BJ (cell line): ENCODE measurements around the gene PSMG3. TPM values are rescaled to one million over a fixed set of nuclear protein-coding genes. Genes with fewer than 3 reads are reported as not detected.

Experiments
- CTCF ChIA-PET: fragments of 350-600 bp; formaldehyde crosslinking; extraction: SDS; loops from one replicate; lab custom pipeline; 2021; ENCODE audit warnings: antibody characterized with exemption, inconsistent platforms; lab: Yijun Ruan, JAX
- POLR2A ChIA-PET: fragments of 300-600 bp; sonication (Branson Sonifier 250); formaldehyde crosslinking; extraction: SDS; loops from one replicate; lab custom pipeline; 2021; ENCODE audit warnings: antibody characterized with exemption; lab: Charles Lee
- DNase-seq: peaks from one replicate; pipeline ENCODE4 v3.0.0-alpha.2; 2011; ENCODE audit warnings: low read depth
- H3K27me3 ChIP-seq: 2 replicates; pipeline ENCODE4 v1.6.0; 2011; ENCODE audit warnings: low read length; ENCODE audit not compliant: control insufficient read depth, insufficient read depth
- H3K36me3 ChIP-seq: 2 replicates; pipeline ENCODE4 v1.5.1; 2011; ENCODE audit warnings: low read length; ENCODE audit not compliant: control insufficient read depth, insufficient read depth
- H3K4me3 ChIP-seq: 2 replicates; pipeline ENCODE4 v1.5.1; 2011; ENCODE audit warnings: low read depth, mild to moderate bottlenecking, control low read depth, low read length
- CTCF ChIP-seq: IDR thresholded peaks from 2 replicates; pipeline ENCODE4 v1.5.1; 2011; ENCODE audit warnings: low read depth, mild to moderate bottlenecking, control low read depth, inconsistent platforms, low read length, moderate library complexity; ENCODE audit not compliant: insufficient read depth
- polyA plus RNA-seq: library from polyadenylated mRNA; depleted of rRNA; stranded (reverse); fragments of >200 nt; gene quantifications from 2 replicates; pipeline ENCODE4 v1.2.3, GENCODE V29; 2011

Gene PSMG3
- polyA plus RNA-seq, 1 experiment = 40.9 TPM

- TF ChIP-seq CTCF = no peak
- H3K27me3 ChIP-seq = no peaks in the 10 kb centered on the region
- no peak for DNase-seq
- CTCF ChIA-PET = no interaction called here
- POLR2A ChIA-PET = no interaction called here
- H3K4me3 ChIP-seq = no peak overlapping the region
- H3K36me3 ChIP-seq = peaks cover 2% of the 10 kb centered on the region; the same call in 1 of the 2 replicates
These were observed 20.9 kb downstream of the PSMG3 start for GRCh38 chr7:1548944-1549343.

- H3K4me3 ChIP-seq = no peak overlapping the region
- POLR2A ChIA-PET = no interaction called here
- TF ChIP-seq CTCF = no peak
- CTCF ChIA-PET = interaction anchor here (0.7 to 0.8 kb wide), 2 partner anchors 341 to 555 kb away, joined by 3 read pairs; no protein-coding TSS in a partner anchor
- peaks cover 2% of the 10 kb centered on the region; the same call in 1 of the 2 replicates for H3K36me3 ChIP-seq
- H3K27me3 ChIP-seq = no peaks in the 10 kb centered on the region
- DNase-seq = no peak
These were observed 21.4 kb downstream of the PSMG3 start for GRCh38 chr7:1548438-1548831.

GRCh38 chr7:1547777-1548437 is 21.9 kb downstream of the PSMG3 start:
- Histone ChIP-seq H3K4me3 (no peak overlapping the region), H3K36me3 (peaks cover 2% of the 10 kb centered on the region; the same call in 1 of the 2 replicates), H3K27me3 (no peaks in the 10 kb centered on the region)
- no peak for DNase-seq
- CTCF ChIA-PET = interaction anchor here (0.7 to 0.8 kb wide), 2 partner anchors 342 to 556 kb away, joined by 3 read pairs; no protein-coding TSS in a partner anchor
- POLR2A ChIA-PET = no interaction called here
- TF ChIP-seq CTCF = no peak

GRCh38 chr7:1546909-1547776 is 22.7 kb downstream of the PSMG3 start:
- no peak for DNase-seq
- no peak for TF ChIP-seq CTCF
- CTCF ChIA-PET = no interaction called here
- no peaks in the 10 kb centered on the region for H3K27me3 ChIP-seq
- H3K36me3 ChIP-seq = peaks cover 4% of the 10 kb centered on the region
- POLR2A ChIA-PET = no interaction called here
- no peak overlapping the region for H3K4me3 ChIP-seq

- Histone ChIP-seq H3K36me3 (peaks cover 8% of the 10 kb centered on the region), H3K27me3 (no peaks in the 10 kb centered on the region), H3K4me3 (no peak overlapping the region)
- CTCF ChIA-PET = no interaction called here
- no peak for DNase-seq
- TF ChIP-seq CTCF = no peak
- POLR2A ChIA-PET = no interaction called here
These were observed 23.4 kb downstream of the PSMG3 start for GRCh38 chr7:1546274-1546908.
